A549 treated with CpdA at 1 μM for 4 hours (cell line): ENCODE measurements around the gene SPANXC. TPM values are rescaled to one million over a fixed set of nuclear protein-coding genes. Genes with fewer than 3 reads are reported as not detected.

Experiments
- total RNA-seq: library from RNA; stranded (reverse); fragments of 200-300 nt; extraction: Qiagen RNA extraction; gene quantifications from 5 replicates; pipeline ENCODE4 v1.2.3, GENCODE V29; 2022; ENCODE audit warnings: low read depth

The SPANXC gene, protein sequence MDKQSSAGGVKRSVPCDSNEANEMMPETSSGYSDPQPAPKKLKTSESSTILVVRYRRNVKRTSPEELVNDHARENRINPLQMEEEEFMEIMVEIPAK
- 0.71 to 1.4 TPM (median 1.0 TPM) in 4 of 5 replicates, not detected in the other for total RNA-seq

DNA sequence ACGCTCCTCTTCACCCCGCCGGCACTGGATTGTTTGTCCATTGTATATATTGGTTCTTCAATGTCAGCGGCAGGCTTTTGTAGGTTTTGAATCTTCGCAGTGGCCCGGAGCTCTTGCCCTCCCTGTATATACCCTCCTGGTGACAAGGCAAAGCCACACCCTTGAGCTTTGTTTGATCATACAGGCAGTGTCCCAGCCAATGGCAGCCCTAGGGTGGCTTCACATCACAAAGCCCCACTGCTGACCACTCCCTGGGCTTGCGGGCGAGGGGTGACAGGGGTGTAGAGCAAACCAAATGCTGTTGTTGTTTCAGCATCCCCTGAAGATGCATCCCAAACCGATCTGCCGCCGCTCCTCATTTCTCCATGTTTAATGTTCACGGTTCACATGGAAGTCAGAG is at the start of gene SPANXC:
SPANXC (minus strand) TSS at position 101 of the 400 bp plus-strand sequence; CDS start at position 41, 60 bp downstream.

Other genes with a start within 250 kb of the SPANXC start
- 2.7 to 4.0 TPM (median 3.2 TPM) in 5 replicates for gene SPANXB1, start 239.9 kb downstream of the SPANXC start, total RNA-seq
- 80.8 to 105 TPM (median 102 TPM) in 5 replicates for gene LDOC1, start 65.4 kb downstream of the SPANXC start, total RNA-seq